ENCODE data around the gene TLX2.

The TLX2 gene

DNA sequence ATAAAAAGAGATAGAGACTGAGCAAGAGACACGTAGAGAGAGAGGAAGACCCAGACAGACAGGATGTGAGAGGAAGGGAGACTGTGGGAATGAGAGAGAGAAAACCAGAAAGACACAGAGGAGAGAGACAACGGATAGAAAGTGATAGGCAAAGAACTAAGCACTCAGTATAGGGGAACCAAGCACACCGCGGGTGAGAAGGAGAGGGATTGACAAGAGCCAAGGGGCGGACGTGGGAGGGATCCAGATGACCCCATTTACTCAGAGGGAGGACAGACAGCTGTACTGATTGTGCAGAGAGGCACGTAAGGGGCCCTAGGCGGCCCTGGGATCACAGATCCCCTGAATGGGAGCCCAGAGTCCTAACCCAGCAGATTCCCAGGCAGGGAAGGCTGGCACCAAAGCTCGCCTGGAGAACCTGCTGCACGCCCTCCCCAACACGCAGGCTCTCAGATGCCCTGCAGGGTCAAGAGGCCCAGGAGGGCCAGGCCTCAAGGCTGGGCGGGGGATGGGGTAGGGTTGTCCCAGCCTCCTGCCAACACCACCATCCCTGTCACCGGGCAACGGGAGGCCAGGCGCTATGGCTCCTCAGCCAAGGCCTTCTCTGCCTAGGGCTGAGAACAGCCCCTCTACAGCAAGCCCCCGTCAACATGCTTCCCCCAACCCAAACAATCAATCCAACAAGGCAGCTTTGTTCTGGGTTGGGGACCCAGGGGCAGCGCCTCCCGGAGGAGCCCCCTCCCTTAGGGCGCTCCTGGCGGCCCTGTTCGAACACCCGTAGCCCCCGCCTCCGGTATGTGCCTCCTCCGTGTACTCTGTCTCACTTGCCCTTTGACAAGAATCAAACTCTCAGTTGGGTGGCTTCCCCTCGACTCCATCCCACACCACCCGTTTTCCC lies 38.9 kb downstream of the TLX2 start:
- H3K4me1 ChIP-seq, result peaks cover 10% of the 10 kb centered on the region
- H3K36me3 ChIP-seq (ENCODE audit: control insufficient read depth, insufficient read depth, low read length), result no peaks in the 10 kb centered on the region
- peak overlapping the region; percentile 96 for H2AFZ ChIP-seq
- no peaks in the 10 kb centered on the region for H3K27me3 ChIP-seq (ENCODE audit: control insufficient read depth, insufficient read depth, low read length)
- H3K79me2 ChIP-seq, result no peaks in the 10 kb centered on the region
- no peak overlapping the region for H3K9ac ChIP-seq
- H3K4me2 ChIP-seq (ENCODE audit: low read length), result peak overlapping the region; percentile 64
- H3K27ac ChIP-seq, result peak overlapping the region; percentile 15
- no peaks in the 10 kb centered on the region for H3K9me3 ChIP-seq (ENCODE audit: control insufficient read depth, low read length)
- TF ChIP-seq, protein P1, sequence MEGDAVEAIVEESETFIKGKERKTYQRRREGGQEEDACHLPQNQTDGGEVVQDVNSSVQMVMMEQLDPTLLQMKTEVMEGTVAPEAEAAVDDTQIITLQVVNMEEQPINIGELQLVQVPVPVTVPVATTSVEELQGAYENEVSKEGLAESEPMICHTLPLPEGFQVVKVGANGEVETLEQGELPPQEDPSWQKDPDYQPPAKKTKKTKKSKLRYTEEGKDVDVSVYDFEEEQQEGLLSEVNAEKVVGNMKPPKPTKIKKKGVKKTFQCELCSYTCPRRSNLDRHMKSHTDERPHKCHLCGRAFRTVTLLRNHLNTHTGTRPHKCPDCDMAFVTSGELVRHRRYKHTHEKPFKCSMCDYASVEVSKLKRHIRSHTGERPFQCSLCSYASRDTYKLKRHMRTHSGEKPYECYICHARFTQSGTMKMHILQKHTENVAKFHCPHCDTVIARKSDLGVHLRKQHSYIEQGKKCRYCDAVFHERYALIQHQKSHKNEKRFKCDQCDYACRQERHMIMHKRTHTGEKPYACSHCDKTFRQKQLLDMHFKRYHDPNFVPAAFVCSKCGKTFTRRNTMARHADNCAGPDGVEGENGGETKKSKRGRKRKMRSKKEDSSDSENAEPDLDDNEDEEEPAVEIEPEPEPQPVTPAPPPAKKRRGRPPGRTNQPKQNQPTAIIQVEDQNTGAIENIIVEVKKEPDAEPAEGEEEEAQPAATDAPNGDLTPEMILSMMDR (IDR thresholded peaks at IDR 0.05), result no peak
- H3K4me3 ChIP-seq (ENCODE audit: low read depth, low read length), result no peak overlapping the region

DNA sequence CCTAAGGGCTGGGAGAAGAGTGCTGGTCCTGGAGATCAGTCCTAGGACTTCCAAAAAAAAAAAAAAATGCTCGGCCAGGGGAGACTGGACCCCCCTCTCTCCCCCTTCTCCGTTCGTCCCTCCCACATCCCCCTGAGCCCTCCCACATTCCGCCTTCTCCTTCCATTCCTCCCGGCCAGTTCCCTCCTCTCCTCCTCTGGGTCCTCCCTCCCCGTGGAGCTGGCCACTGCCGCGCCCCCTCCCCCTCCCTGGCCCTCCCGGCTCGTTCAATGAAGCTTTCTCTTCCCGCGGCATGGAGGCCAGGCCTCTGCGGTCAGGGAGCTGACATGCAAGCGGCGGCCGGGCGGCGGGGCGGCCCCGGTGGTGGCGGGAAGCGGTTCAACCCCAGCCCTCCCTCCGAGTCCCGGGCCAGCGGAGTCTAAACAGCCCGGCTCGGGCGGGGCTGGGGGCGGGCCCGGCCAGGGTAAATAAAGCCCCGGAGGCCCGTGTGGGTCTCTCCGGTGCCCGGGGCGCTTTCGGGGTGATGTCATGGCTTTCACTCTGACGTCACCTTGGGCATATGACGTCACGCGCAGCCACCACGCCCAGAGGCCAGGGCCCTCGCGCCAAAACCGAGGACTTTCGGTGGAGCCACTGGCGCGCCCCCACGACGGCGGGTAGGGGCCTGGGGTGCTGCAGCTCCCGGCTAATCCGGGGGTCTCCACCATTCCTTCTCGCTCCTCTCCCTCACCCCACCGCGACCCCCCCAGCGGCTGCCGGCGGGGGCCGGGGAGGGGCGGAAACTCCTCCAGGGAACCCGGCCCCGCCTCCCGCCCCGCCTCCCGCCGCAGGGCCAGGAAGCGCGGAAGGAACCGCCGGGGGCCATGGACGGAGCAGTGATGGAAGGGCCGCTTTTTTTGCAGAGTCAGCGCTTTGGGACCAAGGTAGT lies 39.9 kb downstream of the TLX2 start, which contains the start of the genes DOK1 and LOXL3:
DOK1 (plus strand) TSS at position 829 of the 928 bp plus-strand sequence; CDS start at position 864, 35 bp downstream.
LOXL3 (minus strand) TSS at position 51 of the 928 bp plus-strand sequence. CDS start 1,308 bp downstream, outside the sequence.
- no peaks in the 10 kb centered on the region for H3K27me3 ChIP-seq (ENCODE audit: control insufficient read depth, insufficient read depth, low read length)
- no peak within 1 kb of the TSS for H3K9ac ChIP-seq
- peaks cover 10% of the 10 kb centered on the region for H3K4me1 ChIP-seq
- H3K79me2 ChIP-seq, result no peaks in the 10 kb centered on the region
- H3K9me3 ChIP-seq (ENCODE audit: control insufficient read depth, low read length), result no peaks in the 10 kb centered on the region
- TF ChIP-seq, protein P1 (IDR thresholded peaks at IDR 0.05), result no peak
- H3K4me2 ChIP-seq (ENCODE audit: low read length), result peak within 1 kb of the TSS; percentile 64
- H2AFZ ChIP-seq, result peak within 1 kb of the TSS; percentile 96
- H3K36me3 ChIP-seq (ENCODE audit: control insufficient read depth, insufficient read depth, low read length), result no peaks in the 10 kb centered on the region
- peak within 1 kb of the TSS; percentile 77 for H3K27ac ChIP-seq
- H3K4me3 ChIP-seq (ENCODE audit: low read depth, low read length), result peak within 1 kb of the TSS; percentile 78

DNA sequence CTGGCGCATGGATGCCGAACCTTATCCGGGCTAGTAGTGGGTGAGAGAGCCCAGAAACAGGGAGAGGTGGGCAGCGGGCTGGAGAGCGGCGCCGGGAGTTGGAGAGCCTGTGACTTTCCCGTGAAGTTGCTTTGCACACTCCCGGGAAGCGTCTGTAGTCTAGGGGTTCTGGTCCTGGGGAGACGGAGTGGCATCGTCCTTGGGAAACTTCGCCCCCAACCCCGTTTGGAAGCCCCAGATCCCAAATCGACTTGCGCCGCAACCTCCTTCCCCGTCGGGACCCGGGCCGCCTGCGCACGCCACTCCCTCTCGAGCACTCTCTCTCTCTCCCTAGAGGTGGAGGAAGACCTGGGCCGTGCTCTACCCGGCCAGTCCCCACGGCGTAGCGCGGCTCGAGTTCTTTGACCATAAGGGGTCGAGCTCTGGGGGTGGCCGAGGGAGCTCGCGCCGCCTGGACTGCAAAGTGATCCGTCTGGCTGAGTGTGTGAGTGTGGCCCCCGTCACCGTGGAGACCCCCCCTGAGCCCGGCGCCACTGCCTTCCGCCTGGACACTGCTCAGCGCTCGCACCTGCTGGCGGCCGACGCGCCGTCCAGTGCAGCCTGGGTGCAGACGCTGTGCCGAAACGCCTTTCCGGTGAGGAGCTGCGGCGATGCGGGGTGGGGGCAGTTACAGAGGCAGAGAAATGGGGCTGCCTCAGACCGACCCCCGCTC lies 40.7 kb downstream of the TLX2 start:
- Histone ChIP-seq H3K4me1 (peaks cover 2% of the 10 kb centered on the region), H3K36me3 (ENCODE audit: control insufficient read depth, insufficient read depth, low read length) (no peaks in the 10 kb centered on the region), H3K4me2 (ENCODE audit: low read length) (peak overlapping the region; percentile 64), H3K27ac (peak overlapping the region; percentile 77), H3K4me3 (ENCODE audit: low read depth, low read length) (peak overlapping the region; percentile 78), H3K79me2 (no peaks in the 10 kb centered on the region), H3K9ac (no peak overlapping the region), H3K9me3 (ENCODE audit: control insufficient read depth, low read length) (no peaks in the 10 kb centered on the region), H2AFZ (peak overlapping the region; percentile 96), H3K27me3 (ENCODE audit: control insufficient read depth, insufficient read depth, low read length) (no peaks in the 10 kb centered on the region)
- TF ChIP-seq, protein P1 (IDR thresholded peaks at IDR 0.05), result no peak

- Histone ChIP-seq H3K4me1 (no peaks in the 10 kb centered on the region), H3K27ac (peak overlapping the region; percentile 77), H3K4me2 (ENCODE audit: low read length) (peak overlapping the region; percentile 64), H3K36me3 (ENCODE audit: control insufficient read depth, insufficient read depth, low read length) (no peaks in the 10 kb centered on the region), H3K9me3 (ENCODE audit: control insufficient read depth, low read length) (no peaks in the 10 kb centered on the region), H2AFZ (peak overlapping the region; percentile 96), H3K27me3 (ENCODE audit: control insufficient read depth, insufficient read depth, low read length) (no peaks in the 10 kb centered on the region), H3K9ac (no peak overlapping the region), H3K79me2 (no peaks in the 10 kb centered on the region), H3K4me3 (ENCODE audit: low read depth, low read length) (peak overlapping the region; percentile 78)
- TF ChIP-seq, protein P1 (IDR thresholded peaks at IDR 0.05), result no peak
Measured at GRCh38 chr2:74555610-74556103, 41.4 kb downstream of the TLX2 start.

Data from parathyroid adenoma (tissue), 2 donors.